ENCODE data around the gene ULK3.
A peak's percentile ranks its signal among the peaks of the same experiment; 100 is the strongest.

- TF ChIP-seq POLR2A (IDR thresholded peaks at IDR 0.05; ENCODE audit: borderline replicate concordance, extremely low read depth, insufficient read depth, insufficient read length) (peak; percentile 74), POLR2AphosphoS5 (IDR thresholded peaks at IDR 0.05; ENCODE audit: low read depth, low read length) (peak; percentile 92), CEBPB (IDR thresholded peaks at IDR 0.05; ENCODE audit: low read depth) (no peak), ATF3 (IDR thresholded peaks at IDR 0.05) (no peak)
Measured at GRCh38 chr15:74873036-74873755, 30.2 kb upstream of the ULK3 start, which contains the start of gene SCAMP2.
